ENCODE data around the gene TEX26.

GRCh38 chr13:30916991-30917390 is 15.5 kb upstream of the TEX26 start:
- TF ChIP-seq POLR2AphosphoS5 (IDR thresholded peaks at IDR 0.05; ENCODE audit: low read depth, low read length) (no peak), REST (IDR thresholded peaks at IDR 0.05; ENCODE audit: insufficient read depth in 1 of 2, low read depth in 2 of 2, low read length in 2 of 2) (no peak), SIN3A (IDR thresholded peaks at IDR 0.05; ENCODE audit: borderline replicate concordance, insufficient read depth, low read length) (no peak), TAF1 (IDR thresholded peaks at IDR 0.05; ENCODE audit: borderline replicate concordance, insufficient read depth, low read length) (no peak), FOXP2 (optimal IDR thresholded peaks at IDR 0.05; ENCODE audit: borderline replicate concordance, extremely low read depth, extremely low read length, insufficient read depth) (no peak)

All from PFSK-1 (cell line).